H1 (cell line): ENCODE results near the gene CEBPA.

Experiments used
- CBX5 ChIP-seq: fragments of 300-800, 300-1000 bp; sonication (generic); IDR thresholded peaks from 2 replicates; pipeline ENCODE4 v1.7.1; 2016; ENCODE audit warnings: antibody characterized with exemption, low read length, low read depth
- CEBPB ChIP-seq: IDR thresholded peaks from 2 replicates; pipeline ENCODE4 v1.6.1; 2012; ENCODE audit warnings: low read depth, low read length
- CREB1 ChIP-seq: IDR thresholded peaks from 2 replicates; pipeline ENCODE4 v1.6.1; 2012; ENCODE audit warnings: inconsistent platforms
- CTCF ChIP-seq, 3 experiments: IDR thresholded peaks; 1 replicate in 2 of 3; 2 replicates in 1 of 3; pipeline versions ENCODE4 v1.5.1 to v1.6.1; 2011; ENCODE audit warnings: low read length in 3 of 3, mild to moderate bottlenecking in 3 of 3, inconsistent platforms in 2 of 3, low read depth in 1 of 3, moderate library complexity in 1 of 3; ENCODE audit not compliant: insufficient read depth in 1 of 3; ENCODE audit errors: control extremely low read depth in 1 of 3
- E2F6 ChIP-seq: IDR thresholded peaks from 2 replicates; pipeline ENCODE4 v1.6.1; 2012; ENCODE audit warnings: inconsistent platforms
- JUN ChIP-seq: IDR thresholded peaks from 2 replicates; pipeline ENCODE4 v1.6.1; 2011; ENCODE audit warnings: low read depth, mild to moderate bottlenecking, improper control_type of control experiment, low read length
- RBBP5 ChIP-seq: IDR thresholded peaks from 2 replicates; pipeline ENCODE4 v1.7.1; 2012; ENCODE audit warnings: low read depth, mild to moderate bottlenecking, inconsistent platforms, low read length, moderate library complexity, borderline replicate concordance
- SRF ChIP-seq: IDR thresholded peaks from 2 replicates; pipeline ENCODE4 v1.6.1; 2011; ENCODE audit warnings: mild to moderate bottlenecking, low read depth, low read length, moderate library complexity
- TF ChIP-seq, protein P1 (sequence below): IDR thresholded peaks from 2 replicates; pipeline ENCODE4 v1.6.1; 2012; ENCODE audit warnings: inconsistent platforms

DNA sequence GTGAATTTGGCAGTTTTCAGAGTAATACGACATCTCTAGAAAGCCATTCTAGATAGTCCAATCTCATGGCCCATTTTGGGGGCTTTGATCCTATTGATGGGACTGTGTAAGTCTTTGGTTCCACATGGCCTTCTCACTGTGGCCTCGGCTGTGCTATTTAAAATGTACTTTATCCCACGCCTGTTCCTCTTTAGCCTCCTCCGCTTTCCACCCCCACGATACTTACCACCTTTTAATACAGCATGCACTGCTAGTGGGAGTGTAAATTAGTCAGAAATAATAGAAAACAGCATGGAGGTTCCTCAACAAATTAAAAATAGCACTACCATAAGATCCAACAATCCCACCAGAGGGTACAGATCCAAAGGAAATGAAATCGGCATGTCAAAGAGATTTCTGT, 42.8 kb upstream of the CEBPA start:
- TF ChIP-seq CREB1 (no peak), SRF (no peak), CBX5 (no peak), CTCF (IDR thresholded peaks at IDR 0.05; ENCODE audit: control extremely low read depth in 1 of 3, insufficient read depth in 1 of 3, low read depth in 1 of 3, low read length in 3 of 3) (no peak), CEBPB (no peak), JUN (no peak), RBBP5 (no peak), E2F6 (no peak)
- TF ChIP-seq, protein P1, sequence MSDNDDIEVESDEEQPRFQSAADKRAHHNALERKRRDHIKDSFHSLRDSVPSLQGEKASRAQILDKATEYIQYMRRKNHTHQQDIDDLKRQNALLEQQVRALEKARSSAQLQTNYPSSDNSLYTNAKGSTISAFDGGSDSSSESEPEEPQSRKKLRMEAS: no peak
